ENCODE measurements around the gene PROSER3. TPM values are rescaled to one million over a fixed set of nuclear protein-coding genes. Genes with fewer than 3 reads are reported as not detected.
A peak's percentile ranks its signal among the peaks of the same experiment; 100 is the strongest.
"Not testable (repeated sequence)": the region's sequence is repeated elsewhere in the genome, so short reads cannot be mapped to it uniquely, and the experiment has no call there.

The PROSER3 gene
- total and polyA plus RNA-seq, 7 donors, result 4.2 to 16.2 (median 8.7) TPM

- WGBS, 3 donors, result 69 to 71% (median 69%) methylated on average over 15 of the region's 15 CpGs
- no peaks in the 10 kb centered on the region for H3K27me3 ChIP-seq (ENCODE audit: insufficient read depth in 3 of 3, low read length in 2 of 3)
- no peak overlapping the region for H3K4me3 ChIP-seq
- no peak for TF ChIP-seq CTCF (IDR thresholded peaks at IDR 0.05)
- no peaks in the 10 kb centered on the region for H3K9me3 ChIP-seq
- H3K27ac ChIP-seq, result no peak overlapping the region
- ATAC-seq (peak in 1 of 4 donors; percentile 4), DNase-seq (no peak)
- intact Hi-C loops (cut with DNase I), result no loop called here
- H3K36me3 ChIP-seq (ENCODE audit: insufficient read depth in 1 of 2, low read depth in 1 of 2), result peaks cover 0 to 27% of the 10 kb centered on the region in 2 donors
- H3K4me1 ChIP-seq, result no peaks in the 10 kb centered on the region
These were observed 10.1 kb downstream of the PROSER3 start for GRCh38 chr19:35768082-35768421.

GRCh38 chr19:35772362-35772761 lies 14.4 kb downstream of the PROSER3 start:
- H3K4me1 ChIP-seq; ATAC-seq; H3K27me3 ChIP-seq (ENCODE audit: insufficient read depth in 3 of 3, low read length in 2 of 3); intact Hi-C loops (cut with DNase I); DNase-seq; H3K4me3 ChIP-seq; H3K36me3 ChIP-seq (ENCODE audit: insufficient read depth in 1 of 2, low read depth in 1 of 2); H3K27ac ChIP-seq; H3K9me3 ChIP-seq: not testable (repeated sequence)
- WGBS, 3 donors, result 91 to 95% (median 94%) methylated on average over 5 of the region's 5 CpGs

GRCh38 chr19:35773020-35773806 lies 15.2 kb downstream of the PROSER3 start:
- H3K27ac ChIP-seq, result no peak overlapping the region
- no peak for TF ChIP-seq CTCF (IDR thresholded peaks at IDR 0.05)
- DNase-seq, result no peak
- no peak for ATAC-seq
- no peaks in the 10 kb centered on the region for H3K9me3 ChIP-seq
- WGBS, 3 donors, result 45 to 59% (median 49%) methylated on average over 9 of the region's 9 CpGs
- no peaks in the 10 kb centered on the region for H3K36me3 ChIP-seq (ENCODE audit: insufficient read depth in 1 of 2, low read depth in 1 of 2)
- H3K27me3 ChIP-seq (ENCODE audit: insufficient read depth in 3 of 3, low read length in 2 of 3), result no peaks in the 10 kb centered on the region
- no peak overlapping the region for H3K4me3 ChIP-seq
- H3K4me1 ChIP-seq, result peaks cover 7% of the 10 kb centered on the region
- intact Hi-C loops (cut with DNase I), result no loop called here

DNA sequence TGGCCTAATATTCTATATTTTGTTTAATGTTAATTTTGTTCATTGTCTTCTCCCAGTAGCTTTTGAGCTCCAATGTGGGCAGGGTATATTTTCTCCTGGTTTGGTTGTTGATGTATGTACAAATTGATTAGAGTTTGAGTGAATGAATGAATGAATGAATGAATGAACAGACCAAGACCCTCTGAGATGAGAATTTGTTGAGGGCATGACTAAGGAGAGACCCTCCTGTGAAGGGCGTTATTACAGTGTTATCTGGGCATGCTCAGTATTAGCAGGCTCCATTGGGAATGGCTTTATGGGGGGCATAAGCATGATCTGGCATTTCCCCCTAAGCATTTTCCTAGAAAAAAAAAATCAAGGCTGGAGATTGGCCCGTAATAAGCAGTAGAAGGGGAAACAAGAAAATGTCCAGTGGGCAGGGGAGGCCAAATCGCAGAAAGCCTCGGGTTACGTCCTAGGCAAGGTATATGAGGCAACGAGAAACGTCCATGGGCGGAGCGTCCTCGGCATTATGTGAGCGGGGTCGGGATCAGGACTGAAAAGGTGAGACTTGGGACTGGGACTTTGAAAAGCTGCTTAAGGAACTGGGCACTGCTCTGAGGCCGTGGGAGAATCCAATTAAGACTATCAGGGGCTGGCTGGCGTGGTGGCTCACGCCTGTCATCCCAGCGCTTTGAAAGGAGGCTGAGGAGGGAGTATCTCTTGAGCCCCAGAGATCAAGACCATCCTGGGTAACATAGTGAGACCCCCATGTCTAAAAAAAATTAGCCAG lies 16.5 kb downstream of the PROSER3 start:
- H3K27me3 ChIP-seq (ENCODE audit: insufficient read depth in 3 of 3, low read length in 2 of 3), result no peaks in the 10 kb centered on the region
- DNase-seq (no peak), ATAC-seq (peak in 1 of 4 donors; percentile 10)
- H3K4me3 ChIP-seq, result peak overlapping the region; percentile 95
- H3K9me3 ChIP-seq, result no peaks in the 10 kb centered on the region
- H3K27ac ChIP-seq, result no peak overlapping the region
- no peak for TF ChIP-seq CTCF (IDR thresholded peaks at IDR 0.05)
- H3K36me3 ChIP-seq (ENCODE audit: insufficient read depth in 1 of 2, low read depth in 1 of 2), result peaks cover 0 to 12% of the 10 kb centered on the region in 2 donors
- intact Hi-C loops (cut with DNase I), result no loop called here
- H3K4me1 ChIP-seq, result peaks cover 7% of the 10 kb centered on the region
- 33 to 50% (median 40%) methylated on average over 16 of the region's 16 CpGs for WGBS, 3 donors

- H3K9me3 ChIP-seq, result no peaks in the 10 kb centered on the region
- intact Hi-C loops (cut with DNase I), result no loop called here
- peaks cover 7% of the 10 kb centered on the region for H3K4me1 ChIP-seq
- peaks cover 0 to 15% of the 10 kb centered on the region in 2 donors for H3K36me3 ChIP-seq (ENCODE audit: insufficient read depth in 1 of 2, low read depth in 1 of 2)
- peak overlapping the region; percentile 95 for H3K4me3 ChIP-seq
- DNase-seq (no peak), ATAC-seq (peak; percentile 9 to 43 (median 20))
- no peaks in the 10 kb centered on the region for H3K27me3 ChIP-seq (ENCODE audit: insufficient read depth in 3 of 3, low read length in 2 of 3)
- TF ChIP-seq CTCF (IDR thresholded peaks at IDR 0.05), result no peak
- no peak overlapping the region for H3K27ac ChIP-seq
- WGBS, 3 donors, result 7 to 34% (median 21%) methylated on average over 9 of the region's 9 CpGs
These were observed 17.0 kb downstream of the PROSER3 start for GRCh38 chr19:35775046-35775297.

All from psoas muscle (tissue), 8 donors.